ENCODE measurements around the gene STK4.
A peak's percentile ranks its signal among the peaks of the same experiment; 100 is the strongest.

STK4 gene

GRCh38 chr20:44943828-44944227 lies 22.5 kb upstream of the STK4 start:
- Histone ChIP-seq H3K36me3 (peaks cover 67% of the 10 kb centered on the region), H3K27me3 (no peaks in the 10 kb centered on the region), H3K4me1 (ENCODE audit: control insufficient read depth in 1 of 2, insufficient read depth in 1 of 2, low read depth in 1 of 2, low read length in 1 of 2) (peaks cover 7 to 10% of the 10 kb centered on the region in 2 experiments), H3K27ac (no peak overlapping the region), H3K9me3 (no peaks in the 10 kb centered on the region), H3K4me3 (ENCODE audit: low read depth in 1 of 2, low read length in 1 of 2) (no peak overlapping the region)
- no peak for TF ChIP-seq CTCF (IDR thresholded peaks at IDR 0.05)

GRCh38 chr20:44945261-44945660 lies 21.1 kb upstream of the STK4 start:
- TF ChIP-seq CTCF (IDR thresholded peaks at IDR 0.05) = no peak
- H3K4me1 ChIP-seq (ENCODE audit: control insufficient read depth in 1 of 2, insufficient read depth in 1 of 2, low read depth in 1 of 2, low read length in 1 of 2) = peaks cover 7 to 10% of the 10 kb centered on the region in 2 experiments
- H3K27me3 ChIP-seq = no peaks in the 10 kb centered on the region
- H3K9me3 ChIP-seq = no peaks in the 10 kb centered on the region
- H3K36me3 ChIP-seq = peaks cover 57% of the 10 kb centered on the region
- H3K4me3 ChIP-seq (ENCODE audit: low read depth in 1 of 2, low read length in 1 of 2) = no peak overlapping the region
- H3K27ac ChIP-seq = no peak overlapping the region

GRCh38 chr20:44946271-44946852 lies 19.9 kb upstream of the STK4 start:
- Histone ChIP-seq H3K4me1 (ENCODE audit: control insufficient read depth in 1 of 2, insufficient read depth in 1 of 2, low read depth in 1 of 2, low read length in 1 of 2) (peaks cover 7 to 10% of the 10 kb centered on the region in 2 experiments), H3K9me3 (no peaks in the 10 kb centered on the region), H3K27ac (no peak overlapping the region), H3K36me3 (peaks cover 57% of the 10 kb centered on the region), H3K4me3 (ENCODE audit: low read depth in 1 of 2, low read length in 1 of 2) (no peak overlapping the region), H3K27me3 (no peaks in the 10 kb centered on the region)
- TF ChIP-seq CTCF (IDR thresholded peaks at IDR 0.05) = no peak

GRCh38 chr20:44948107-44948506 lies 18.2 kb upstream of the STK4 start:
- Histone ChIP-seq H3K27ac (peak overlapping the region; percentile 67), H3K4me1 (ENCODE audit: control insufficient read depth in 1 of 2, insufficient read depth in 1 of 2, low read depth in 1 of 2, low read length in 1 of 2) (peaks cover 15 to 19% of the 10 kb centered on the region in 2 experiments), H3K4me3 (ENCODE audit: low read depth in 1 of 2, low read length in 1 of 2) (no peak overlapping the region), H3K36me3 (peaks cover 45% of the 10 kb centered on the region), H3K27me3 (no peaks in the 10 kb centered on the region), H3K9me3 (no peaks in the 10 kb centered on the region)
- TF ChIP-seq CTCF (IDR thresholded peaks at IDR 0.05) = no peak

- peaks cover 41% of the 10 kb centered on the region for H3K36me3 ChIP-seq
- no peak for TF ChIP-seq CTCF (IDR thresholded peaks at IDR 0.05)
Measured at GRCh38 chr20:44948513-44948912, 17.8 kb upstream of the STK4 start.

More at GRCh38 chr20:44948513-44948912, 17.8 kb upstream of the STK4 start:
- Histone ChIP-seq H3K9me3 (no peaks in the 10 kb centered on the region), H3K27ac (no peak overlapping the region), H3K27me3 (no peaks in the 10 kb centered on the region), H3K4me3 (ENCODE audit: low read depth in 1 of 2, low read length in 1 of 2) (no peak overlapping the region), H3K4me1 (ENCODE audit: control insufficient read depth in 1 of 2, insufficient read depth in 1 of 2, low read depth in 1 of 2, low read length in 1 of 2) (peaks cover 18 to 21% of the 10 kb centered on the region in 2 experiments)

All from neutrophil (primary cell).